B cell (primary cell): Measurements from ENCODE around the gene CUL1. TPM values are rescaled to one million over a fixed set of nuclear protein-coding genes. Genes with fewer than 3 reads are reported as not detected.

Source experiments
- ATAC-seq: fragments of 200-7000 bp; cut with Tn5 transposase; one replicate; pipeline ENCODE4 v1.10.0; 2021; ENCODE audit warnings: low read depth, mild to moderate bottlenecking, moderate number of reproducible peaks, moderate library complexity
- CTCF ChIA-PET: fragments of 350-600 bp; sonication (Branson Sonifier 250); formaldehyde crosslinking; loops from one replicate; lab custom pipeline; 2021; ENCODE audit warnings: antibody characterized with exemption, inconsistent platforms; lab: Charles Lee
- POLR2A ChIA-PET: fragments of 350-600 bp; sonication (Branson Sonifier 250); formaldehyde crosslinking; loops from one replicate; lab custom pipeline; 2021; ENCODE audit warnings: antibody characterized with exemption; lab: Charles Lee
- DNase-seq: peaks from one replicate; pipeline ENCODE4 v3.0.0; 2013
- H2AFZ ChIP-seq: 2 replicates; pipeline ENCODE4 v1.6.1; 2012; ENCODE audit warnings: mild to moderate bottlenecking, low read depth, low read length; ENCODE audit not compliant: insufficient read depth, poor library complexity, severe bottlenecking
- H3K27ac ChIP-seq, 2 donors: 1 replicate in 1 of 2; 2 replicates in 1 of 2; pipeline ENCODE4 v1.5.1; 2012 to 2013; ENCODE audit warnings: low read length in 2 of 2, mild to moderate bottlenecking in 2 of 2, moderate library complexity in 1 of 2
- H3K27me3 ChIP-seq, 4 experiments: fragments of 200-600 bp in 1 of 4; sonication (generic) in 1 of 4; replicated peaks in 1 of 4; 1 replicate in 2 of 4; 2 replicates in 2 of 4; pipeline versions ENCODE4 v1.6.1 to v1.7.0; 2013 to 2016; ENCODE audit warnings: low read length in 3 of 4, mild to moderate bottlenecking in 2 of 4, mixed read lengths in 1 of 4, moderate library complexity in 1 of 4; ENCODE audit not compliant: insufficient read depth in 4 of 4, control insufficient read depth in 3 of 4; ENCODE audit errors: control extremely low read depth in 1 of 4
- H3K36me3 ChIP-seq, 2 experiments: replicated peaks in 1 of 2; 1 replicate in 1 of 2; 2 replicates in 1 of 2; pipeline versions ENCODE4 v1.6.1 to v1.7.1; 2013; ENCODE audit warnings: low read length in 1 of 2; ENCODE audit not compliant: insufficient read depth in 2 of 2, control insufficient read depth in 1 of 2; ENCODE audit errors: control extremely low read depth in 1 of 2, extremely low read depth in 1 of 2
- H3K4me1 ChIP-seq, 2 donors: fragments of 200-600 bp in 1 of 2; sonication (generic) in 1 of 2; 1 replicate in 1 of 2; 2 replicates in 1 of 2; pipeline versions ENCODE4 v1.5.1 to v1.6.1; 2013 to 2017; ENCODE audit warnings: low read length in 2 of 2; ENCODE audit not compliant: control insufficient read depth in 2 of 2, insufficient read depth in 2 of 2
- H3K4me2 ChIP-seq: replicated peaks from 2 replicates; pipeline ENCODE3; 2012; ENCODE audit warnings: mild to moderate bottlenecking, low read depth, low read length; ENCODE audit not compliant: poor library complexity, severe bottlenecking
- H3K4me3 ChIP-seq, 5 experiments: fragments of 200-600 bp in 1 of 5; sonication (generic) in 1 of 5; 1 replicate in 3 of 5; 2 replicates in 2 of 5; pipeline versions ENCODE4 v1.5.1 to v1.7.0; 2011 to 2016; ENCODE audit warnings: low read length in 4 of 5, mild to moderate bottlenecking in 4 of 5, low read depth in 2 of 5, control low read depth in 1 of 5, moderate library complexity in 1 of 5; ENCODE audit not compliant: insufficient read depth in 1 of 5; ENCODE audit errors: control extremely low read depth in 1 of 5, extremely low read depth in 1 of 5
- H3K79me2 ChIP-seq: fragments of 200-600 bp; sonication (generic); one replicate; pipeline ENCODE4 v1.6.0; 2016; ENCODE audit warnings: low read length; ENCODE audit not compliant: control insufficient read depth, insufficient read depth
- H3K9ac ChIP-seq: fragments of 200-600 bp; sonication (generic); 2 replicates; pipeline ENCODE4 v1.6.1; 2017; ENCODE audit warnings: mild to moderate bottlenecking, low read length, moderate library complexity
- H3K9me3 ChIP-seq, 3 donors: one replicate each; pipeline versions ENCODE4 v1.6.1 to v1.7.1; 2013; ENCODE audit warnings: low read length in 2 of 3; ENCODE audit not compliant: control insufficient read depth in 2 of 3, insufficient read depth in 1 of 3; ENCODE audit errors: control extremely low read depth in 1 of 3
- H4K20me1 ChIP-seq: 2 replicates; pipeline ENCODE4 v1.6.0; 2012; ENCODE audit warnings: mild to moderate bottlenecking, low read length; ENCODE audit not compliant: insufficient read depth, control insufficient read depth, poor library complexity, severe bottlenecking
- H3K27ac Mint-ChIP-seq: one replicate; pipeline ENCODE4 v1.8.0; 2021; ENCODE audit warnings: mixed read lengths
- H3K27me3 Mint-ChIP-seq: one replicate; pipeline ENCODE4 v1.8.0; 2021; ENCODE audit warnings: mixed read lengths
- H3K4me1 Mint-ChIP-seq: one replicate; pipeline ENCODE4 v1.8.0; 2021; ENCODE audit warnings: mixed read lengths
- H3K4me3 Mint-ChIP-seq: one replicate; pipeline ENCODE4 v1.8.0; 2021; ENCODE audit warnings: mixed read lengths
- H3K9me3 Mint-ChIP-seq: one replicate; pipeline ENCODE4 v1.8.0; 2022; ENCODE audit warnings: mixed read lengths; ENCODE audit not compliant: insufficient read depth
- CTCF ChIP-seq: fragments of 200-600 bp; IDR thresholded peaks from one replicate; pipeline ENCODE4 v1.8.0; 2022; ENCODE audit warnings: antibody characterized with exemption, mild to moderate bottlenecking
- EZH2 ChIP-seq: IDR thresholded peaks from 2 replicates; pipeline ENCODE4 v1.6.1; 2012; ENCODE audit warnings: borderline replicate concordance, low read depth, mild to moderate bottlenecking, moderate library complexity, low read length; ENCODE audit not compliant: insufficient read depth, poor library complexity, severe bottlenecking
- WGBS: methylation state at CpG from one replicate; pipeline ENCODE4 v1.1.5; 2013; ENCODE audit warnings: missing lambda C conversion rate; ENCODE audit not compliant: insufficient coverage; 5-methylcytosine and 5-hydroxymethylcytosine counted together
- intact Hi-C: fragments of 100-400 bp; cut with micrococcal nuclease; formaldehyde crosslinking; loops from one replicate; pipeline ENCODE4 v1.10.0; 2022
- polyA plus RNA-seq: library from polyadenylated mRNA; depleted of rRNA; stranded (reverse); fragments of >200 nt; gene quantifications from 2 replicates; pipeline ENCODE4 v1.2.3, GENCODE V29; 2012
- total RNA-seq, 2 donors: library from RNA; stranded (reverse); fragments of 120-200 nt in 1 of 2; gene quantifications; 1 replicate in 1 of 2; 2 replicates in 1 of 2; pipeline versions ENCODE4 v1.2.3 to v1.2.4, GENCODE V29; 2013 to 2022

CUL1 gene
- total and polyA plus RNA-seq, 2 donors (not counting 1 experiment from before 2014, with no cell fraction given), result 26.9 to 51.1 TPM

- no peak overlapping the region for H3K4me3 Mint-ChIP-seq
- Histone ChIP-seq H3K9ac (no peak overlapping the region), H3K4me3 (no peak overlapping the region), H3K79me2 (no peaks in the 10 kb centered on the region), H3K4me2 (no peak overlapping the region), H3K36me3 (no peaks in the 10 kb centered on the region), H3K9me3 (no peaks in the 10 kb centered on the region), H4K20me1 (no peaks in the 10 kb centered on the region), H3K27me3 (no peaks in the 10 kb centered on the region), H3K4me1 (no peaks in the 10 kb centered on the region), H3K27ac (no peak overlapping the region), H2AFZ (no peak overlapping the region)
- TF ChIP-seq EZH2 (no peak), CTCF (no peak)
- 100% methylated on average over 1 of the region's 3 CpGs for WGBS
- ChIA-PET CTCF (no interaction called here), POLR2A (no interaction called here)
- DNase-seq, result no peak
- H3K9me3 Mint-ChIP-seq, result peaks cover 3% of the 10 kb centered on the region
- H3K27ac Mint-ChIP-seq, result no peak overlapping the region
- intact Hi-C loops, result no loop called here
- no peaks in the 10 kb centered on the region for H3K4me1 Mint-ChIP-seq
- no peak for ATAC-seq
- no peaks in the 10 kb centered on the region for H3K27me3 Mint-ChIP-seq
Measured at GRCh38 chr7:148662646-148663045, 36.1 kb upstream of the CUL1 start.

GRCh38 chr7:148664324-148664723, 34.4 kb upstream of the CUL1 start:
- no peak for ATAC-seq
- H3K27ac Mint-ChIP-seq, result no peak overlapping the region
- no peak overlapping the region for H3K4me3 Mint-ChIP-seq
- Histone ChIP-seq H3K4me2 (no peak overlapping the region), H2AFZ (no peak overlapping the region), H3K4me1 (no peaks in the 10 kb centered on the region), H3K27me3 (no peaks in the 10 kb centered on the region), H4K20me1 (no peaks in the 10 kb centered on the region), H3K9me3 (no peaks in the 10 kb centered on the region), H3K36me3 (no peaks in the 10 kb centered on the region), H3K4me3 (no peak overlapping the region), H3K27ac (no peak overlapping the region), H3K9ac (no peak overlapping the region), H3K79me2 (no peaks in the 10 kb centered on the region)
- ChIA-PET CTCF (no interaction called here), POLR2A (no interaction called here)
- intact Hi-C loops, result no loop called here
- peaks cover 3% of the 10 kb centered on the region for H3K9me3 Mint-ChIP-seq
- WGBS, result 89% methylated on average over 4 of the region's 6 CpGs
- H3K4me1 Mint-ChIP-seq, result no peaks in the 10 kb centered on the region
- no peak for TF ChIP-seq EZH2
- TF ChIP-seq CTCF, result no peak
- no peaks in the 10 kb centered on the region for H3K27me3 Mint-ChIP-seq
- no peak for DNase-seq
